ENCODE measurements around the gene PLXNA4.

DNA sequence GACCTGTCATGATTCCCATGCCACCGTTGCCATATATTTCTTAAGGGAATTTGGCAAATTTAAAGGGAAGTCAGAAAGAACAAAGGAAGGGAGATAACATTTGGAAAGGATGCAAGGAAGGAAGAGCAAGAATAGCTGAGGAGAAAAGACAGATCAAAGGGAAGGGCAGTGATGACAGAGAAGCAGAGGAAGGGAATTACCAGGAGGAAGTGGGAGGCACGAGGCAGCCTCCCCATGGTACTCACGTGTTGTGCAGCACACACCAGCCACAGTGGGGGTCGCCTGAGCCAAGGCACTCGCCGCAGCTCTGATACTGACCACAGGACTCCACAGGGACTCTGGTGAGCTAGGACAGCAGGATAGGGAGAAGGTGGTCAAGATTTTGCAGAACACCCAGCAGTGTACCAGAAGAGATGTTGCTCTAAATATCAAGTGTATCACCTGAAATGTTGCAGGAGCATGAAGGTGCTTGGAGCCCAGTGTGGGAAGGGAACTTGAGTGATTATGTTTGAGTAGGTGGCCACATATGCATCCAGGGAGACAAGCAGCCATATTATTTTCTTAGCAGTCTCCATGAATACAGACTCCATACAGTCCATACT lies 335.3 kb downstream of the PLXNA4 start:
- TF ChIP-seq ZC3H11A (IDR thresholded peaks at IDR 0.05) (no peak), CTCF (IDR thresholded peaks at IDR 0.05) (no peak), NR3C1 (IDR thresholded peaks at IDR 0.05) (no peak), HOXB5 (CRISPR knock-in tag; IDR thresholded peaks at IDR 0.05) (no peak), MYC (IDR thresholded peaks at IDR 0.05; ENCODE audit: borderline replicate concordance, low read length) (no peak), KDM5A (IDR thresholded peaks at IDR 0.05) (no peak), POLR2A (IDR thresholded peaks at IDR 0.05; ENCODE audit: low read length) (no peak), CHD4 (IDR thresholded peaks at IDR 0.05; ENCODE audit: borderline replicate concordance) (no peak), EP300 (IDR thresholded peaks at IDR 0.05) (no peak), SREBF2 (IDR thresholded peaks at IDR 0.05) (no peak), CBX8 (IDR thresholded peaks at IDR 0.05) (no peak), TP53 (CRISPR knock-in tag; IDR thresholded peaks at IDR 0.05) (no peak)
- TF ChIP-seq, protein P1, sequence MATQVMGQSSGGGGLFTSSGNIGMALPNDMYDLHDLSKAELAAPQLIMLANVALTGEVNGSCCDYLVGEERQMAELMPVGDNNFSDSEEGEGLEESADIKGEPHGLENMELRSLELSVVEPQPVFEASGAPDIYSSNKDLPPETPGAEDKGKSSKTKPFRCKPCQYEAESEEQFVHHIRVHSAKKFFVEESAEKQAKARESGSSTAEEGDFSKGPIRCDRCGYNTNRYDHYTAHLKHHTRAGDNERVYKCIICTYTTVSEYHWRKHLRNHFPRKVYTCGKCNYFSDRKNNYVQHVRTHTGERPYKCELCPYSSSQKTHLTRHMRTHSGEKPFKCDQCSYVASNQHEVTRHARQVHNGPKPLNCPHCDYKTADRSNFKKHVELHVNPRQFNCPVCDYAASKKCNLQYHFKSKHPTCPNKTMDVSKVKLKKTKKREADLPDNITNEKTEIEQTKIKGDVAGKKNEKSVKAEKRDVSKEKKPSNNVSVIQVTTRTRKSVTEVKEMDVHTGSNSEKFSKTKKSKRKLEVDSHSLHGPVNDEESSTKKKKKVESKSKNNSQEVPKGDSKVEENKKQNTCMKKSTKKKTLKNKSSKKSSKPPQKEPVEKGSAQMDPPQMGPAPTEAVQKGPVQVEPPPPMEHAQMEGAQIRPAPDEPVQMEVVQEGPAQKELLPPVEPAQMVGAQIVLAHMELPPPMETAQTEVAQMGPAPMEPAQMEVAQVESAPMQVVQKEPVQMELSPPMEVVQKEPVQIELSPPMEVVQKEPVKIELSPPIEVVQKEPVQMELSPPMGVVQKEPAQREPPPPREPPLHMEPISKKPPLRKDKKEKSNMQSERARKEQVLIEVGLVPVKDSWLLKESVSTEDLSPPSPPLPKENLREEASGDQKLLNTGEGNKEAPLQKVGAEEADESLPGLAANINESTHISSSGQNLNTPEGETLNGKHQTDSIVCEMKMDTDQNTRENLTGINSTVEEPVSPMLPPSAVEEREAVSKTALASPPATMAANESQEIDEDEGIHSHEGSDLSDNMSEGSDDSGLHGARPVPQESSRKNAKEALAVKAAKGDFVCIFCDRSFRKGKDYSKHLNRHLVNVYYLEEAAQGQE (IDR thresholded peaks at IDR 0.05), result no peak

All from A549 (cell line).